OCI-LY3 (cell line): Measurements from ENCODE around the gene CCBE1.

Source experiments
- H2AFZ ChIP-seq: fragments of 200-600, 300-600 bp; shearing (Covaris generic); 2 replicates; pipeline ENCODE4 v1.6.0; 2014; ENCODE audit warnings: antibody characterized with exemption, low read depth, low read length
- H3K27ac ChIP-seq: fragments of 200-600, 300-600 bp; sonication (generic); 2 replicates; pipeline ENCODE4 v1.5.1; 2014; ENCODE audit warnings: mild to moderate bottlenecking, low read length, moderate library complexity, mixed read lengths
- H3K27me3 ChIP-seq: fragments of 200-600, 300-600 bp; sonication (generic); 2 replicates; pipeline ENCODE4 v1.6.1; 2014; ENCODE audit warnings: low read depth, low read length, mixed read lengths
- H3K36me3 ChIP-seq: fragments of 200-600, 300-600 bp; sonication (generic); replicated peaks from 2 replicates; pipeline ENCODE3; 2014; ENCODE audit warnings: low read depth, low read length, mixed read lengths
- H3K4me1 ChIP-seq: fragments of 300-600, 200-600 bp; sonication (generic); 2 replicates; pipeline ENCODE4 v1.6.1; 2014; ENCODE audit warnings: low read length, mixed read lengths
- H3K4me2 ChIP-seq: fragments of 200-600, 300-600 bp; sonication (generic); 2 replicates; pipeline ENCODE4 v1.6.1; 2014; ENCODE audit warnings: low read length, mixed read lengths
- H3K4me3 ChIP-seq: fragments of 300-600, 200-600 bp; sonication (generic); 2 replicates; pipeline ENCODE4 v1.5.1; 2014; ENCODE audit warnings: antibody characterized with exemption, mild to moderate bottlenecking, low read length, moderate library complexity
- H3K79me2 ChIP-seq: fragments of 300-600, 200-600 bp; shearing (Covaris generic); 2 replicates; pipeline ENCODE4 v1.6.1; 2014; ENCODE audit warnings: mild to moderate bottlenecking, low read length, mixed read lengths
- H3K9ac ChIP-seq: fragments of 300-600, 200-600 bp; shearing (Covaris generic); 2 replicates; pipeline ENCODE4 v1.6.0; 2014; ENCODE audit warnings: mild to moderate bottlenecking, low read length, moderate library complexity
- H3K9me3 ChIP-seq: fragments of 200-600, 300-600 bp; shearing (Covaris generic); 2 replicates; pipeline ENCODE4 v1.6.1; 2014; ENCODE audit warnings: low read length, mixed read lengths; ENCODE audit not compliant: insufficient read depth
- H4K20me1 ChIP-seq: fragments of 200-600, 300-600 bp; sonication (generic); 2 replicates; pipeline ENCODE4 v1.6.1; 2016; ENCODE audit warnings: low read length, mixed read lengths; ENCODE audit not compliant: insufficient read depth
- CTCF ChIP-seq: fragments of 200-600, 300-600 bp; sonication (generic); IDR thresholded peaks from 2 replicates; pipeline ENCODE4 v1.5.1; 2014; ENCODE audit warnings: antibody characterized with exemption, low read length, low read depth
- EZH2phosphoT487 ChIP-seq: fragments of 200-600 bp; shearing (Covaris generic); IDR thresholded peaks from 2 replicates; pipeline ENCODE4 v1.6.1; 2018; ENCODE audit warnings: antibody characterized with exemption, mixed run types, low read depth

CCBE1 gene

DNA sequence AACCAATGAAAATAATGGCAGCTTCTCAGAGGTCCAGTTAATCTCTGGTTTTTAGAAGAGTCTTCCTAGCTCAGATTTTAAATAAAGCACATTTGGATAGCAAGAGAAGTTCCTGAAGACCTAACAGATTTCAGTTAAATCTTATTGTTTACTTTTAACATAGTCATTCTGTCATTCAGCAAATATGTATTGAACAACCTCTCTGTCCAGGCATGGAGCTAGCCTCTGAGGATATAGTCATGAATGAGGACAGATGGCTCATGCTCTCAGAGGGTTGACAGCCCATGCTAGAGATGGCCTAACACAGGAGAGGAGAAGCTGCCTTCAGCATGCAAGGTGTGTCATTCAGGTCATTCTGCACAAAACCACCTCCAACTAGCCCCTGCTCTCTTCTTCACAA is 6.2 kb downstream of the CCBE1 start:
- Histone ChIP-seq H3K4me2 (no peak overlapping the region), H3K36me3 (no peaks in the 10 kb centered on the region), H3K79me2 (no peaks in the 10 kb centered on the region), H3K27ac (no peak overlapping the region), H2AFZ (no peak overlapping the region), H3K4me3 (no peak overlapping the region), H3K27me3 (peaks cover 85% of the 10 kb centered on the region), H3K4me1 (no peaks in the 10 kb centered on the region), H4K20me1 (no peaks in the 10 kb centered on the region), H3K9ac (no peak overlapping the region), H3K9me3 (no peaks in the 10 kb centered on the region)
- TF ChIP-seq CTCF, result no peak
- no peak for TF ChIP-seq EZH2phosphoT487

DNA sequence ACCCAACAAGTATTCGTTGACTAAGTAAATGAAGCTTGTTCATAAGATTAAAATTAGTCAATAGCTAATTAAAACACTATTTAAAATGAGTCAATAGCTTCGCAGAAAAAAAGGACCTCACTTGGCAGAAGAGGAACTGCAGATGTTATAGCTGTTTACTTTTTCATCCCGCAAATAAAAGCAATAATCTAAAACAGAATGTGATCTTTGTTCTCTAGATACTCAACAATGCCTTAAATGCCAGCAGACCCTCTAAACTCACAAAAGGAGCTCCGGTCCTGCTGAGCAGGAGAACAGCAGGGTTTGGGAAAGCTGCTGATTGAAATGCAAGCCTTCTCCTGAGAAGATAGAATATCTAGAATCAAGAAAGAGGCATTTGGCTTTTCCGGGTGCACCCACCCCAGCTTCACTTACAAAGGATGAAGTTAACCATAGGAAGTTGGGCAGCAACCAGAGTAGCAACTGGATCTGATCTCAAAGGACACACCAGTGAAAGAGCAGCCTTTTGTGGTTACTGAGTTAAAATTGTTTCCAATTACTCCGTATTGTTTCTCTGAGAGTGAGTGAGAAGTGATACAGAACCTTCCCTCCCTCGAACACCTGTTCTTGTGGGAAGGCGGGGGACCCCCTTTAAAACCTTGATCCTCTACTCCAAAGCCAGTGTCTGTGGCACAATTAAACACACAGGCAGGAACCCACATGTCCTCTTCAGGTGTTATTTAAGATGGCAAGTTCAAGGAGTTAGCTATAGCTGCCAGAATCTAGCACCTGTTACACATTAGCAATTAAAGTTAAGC is 6.8 kb downstream of the CCBE1 start:
- Histone ChIP-seq H3K9me3 (no peaks in the 10 kb centered on the region), H4K20me1 (no peaks in the 10 kb centered on the region), H3K4me2 (no peak overlapping the region), H3K9ac (no peak overlapping the region), H3K4me3 (no peak overlapping the region), H3K79me2 (no peaks in the 10 kb centered on the region), H2AFZ (no peak overlapping the region), H3K27me3 (peaks cover 86% of the 10 kb centered on the region), H3K27ac (no peak overlapping the region), H3K36me3 (no peaks in the 10 kb centered on the region), H3K4me1 (no peaks in the 10 kb centered on the region)
- TF ChIP-seq EZH2phosphoT487 (no peak), CTCF (no peak)

GRCh38 chr18:59689756-59690155 is 7.5 kb downstream of the CCBE1 start:
- H3K9me3 ChIP-seq, result no peaks in the 10 kb centered on the region
- no peak overlapping the region for H3K4me2 ChIP-seq
- no peak overlapping the region for H3K9ac ChIP-seq
- no peaks in the 10 kb centered on the region for H4K20me1 ChIP-seq
- TF ChIP-seq EZH2phosphoT487, result no peak
- TF ChIP-seq CTCF, result no peak
- H3K79me2 ChIP-seq, result no peaks in the 10 kb centered on the region
- H3K36me3 ChIP-seq, result no peaks in the 10 kb centered on the region
- H3K27ac ChIP-seq, result no peak overlapping the region
- no peak overlapping the region for H3K4me3 ChIP-seq
- peaks cover 86% of the 10 kb centered on the region for H3K27me3 ChIP-seq
- no peaks in the 10 kb centered on the region for H3K4me1 ChIP-seq
- no peak overlapping the region for H2AFZ ChIP-seq

GRCh38 chr18:59686260-59686659 is 11.0 kb downstream of the CCBE1 start:
- Histone ChIP-seq H3K4me3 (no peak overlapping the region), H3K9me3 (no peaks in the 10 kb centered on the region), H4K20me1 (no peaks in the 10 kb centered on the region), H3K4me1 (no peaks in the 10 kb centered on the region), H3K79me2 (no peaks in the 10 kb centered on the region), H3K36me3 (no peaks in the 10 kb centered on the region), H3K27me3 (peaks cover 88% of the 10 kb centered on the region), H2AFZ (no peak overlapping the region), H3K4me2 (no peak overlapping the region), H3K9ac (no peak overlapping the region), H3K27ac (no peak overlapping the region)
- TF ChIP-seq CTCF (no peak), EZH2phosphoT487 (no peak)
